HG03139 (cell line): ENCODE measurements around the gene COQ7.
A peak's percentile ranks its signal among the peaks of the same experiment; 100 is the strongest.

Experiments used
- ATAC-seq: cut with Tn5 transposase; IDR thresholded peaks from one replicate; pipeline ENCODE4 v1.9.1; 2021; ENCODE audit not compliant: unreplicated experiment

Gene COQ7

DNA sequence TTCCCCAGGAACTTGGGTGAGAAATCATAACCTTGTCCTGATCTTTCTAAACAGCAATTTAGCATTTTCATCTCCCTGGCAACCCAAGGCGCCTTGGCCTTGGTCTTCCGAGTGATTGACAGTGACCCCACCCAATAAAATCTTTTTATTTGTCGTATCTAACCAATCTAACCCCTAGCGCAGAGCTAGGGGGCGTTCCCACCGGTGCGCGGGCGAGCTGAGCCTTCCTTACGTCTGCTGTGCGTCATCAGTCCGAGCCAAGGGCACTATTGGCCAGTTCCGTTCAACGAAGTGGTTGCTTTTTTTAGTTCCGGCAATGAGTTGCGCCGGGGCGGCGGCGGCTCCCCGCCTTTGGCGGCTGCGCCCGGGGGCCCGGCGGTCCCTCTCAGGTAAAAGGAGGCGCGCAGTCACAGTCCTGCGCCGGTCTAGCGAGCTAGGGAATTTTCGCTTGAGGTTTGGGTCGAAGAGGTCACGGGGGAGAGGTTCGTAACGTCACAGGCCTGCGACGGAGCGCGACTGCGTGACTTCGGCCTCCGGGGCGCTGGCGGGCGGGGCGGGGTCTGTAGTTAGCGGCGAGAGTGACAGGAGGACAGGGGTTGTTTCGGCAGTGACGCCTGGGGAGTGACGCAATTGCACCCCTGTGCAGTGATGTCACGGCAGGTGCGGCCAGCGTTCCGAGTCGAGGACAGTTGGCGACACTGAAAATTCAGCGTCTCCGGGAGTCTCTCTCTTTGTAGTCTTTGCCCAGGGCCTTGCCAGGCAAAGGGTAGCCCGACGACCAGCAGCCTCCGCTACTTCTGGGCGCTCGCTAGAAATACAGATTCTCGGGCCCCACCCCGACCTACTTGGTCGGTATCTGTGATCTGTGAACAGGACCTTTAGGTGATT lies at the start of gene COQ7:
TSS of gene COQ7 (plus strand) at position 266 of the 888 bp plus-strand sequence. CDS start at position 317, 51 bp downstream.
- peak; percentile 93 for ATAC-seq

- ATAC-seq, result no peak
These were observed 46.7 kb upstream of the COQ7 start for GRCh38 chr16:19020689-19021088.

DNA sequence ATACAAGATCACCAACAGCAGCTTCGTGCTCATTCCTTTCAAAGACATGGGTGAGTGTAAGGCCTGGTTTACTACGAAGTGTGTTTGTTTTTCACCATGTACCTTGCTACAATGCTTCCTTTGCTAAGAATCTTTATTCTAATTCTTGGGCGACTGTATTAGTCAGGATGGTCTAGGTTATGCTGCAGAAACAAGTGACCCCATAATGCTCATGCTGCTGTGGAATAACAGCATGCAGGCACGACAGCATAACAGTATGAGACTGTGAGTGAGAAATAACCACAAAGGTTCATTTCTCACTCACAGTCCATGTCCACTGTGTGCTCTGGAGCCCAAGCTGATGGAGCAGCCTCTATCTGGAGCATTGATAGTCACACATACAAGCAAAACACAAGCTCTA lies 45.7 kb upstream of the COQ7 start:
- no peak for ATAC-seq

- ATAC-seq, result no peak
These were observed 40.0 kb upstream of the COQ7 start for GRCh38 chr16:19027416-19027815.

DNA sequence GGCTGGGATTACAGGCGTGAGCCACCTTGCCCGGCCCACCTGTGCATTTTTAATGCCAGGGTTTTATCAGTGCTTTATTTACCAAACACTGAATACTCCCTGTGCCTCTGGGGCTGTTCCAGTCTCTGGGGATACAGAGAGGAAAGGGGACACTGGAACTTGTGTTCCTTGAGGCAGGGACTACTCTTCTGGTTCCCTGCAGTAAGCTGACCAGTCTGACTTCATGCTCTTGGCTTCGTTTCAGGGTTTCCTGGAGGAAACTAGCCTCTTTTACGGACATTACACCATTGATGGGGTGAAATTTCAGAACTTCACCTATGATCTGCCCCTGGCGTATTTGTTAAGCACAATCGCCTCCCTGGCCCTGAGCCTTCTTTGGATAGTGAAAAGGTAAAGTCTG lies 37.4 kb upstream of the COQ7 start:
- no peak for ATAC-seq

GRCh38 chr16:19031738-19032137 lies 35.7 kb upstream of the COQ7 start:
- ATAC-seq, result no peak

- no peak for ATAC-seq
These were observed 33.7 kb upstream of the COQ7 start for GRCh38 chr16:19033761-19034160.

DNA sequence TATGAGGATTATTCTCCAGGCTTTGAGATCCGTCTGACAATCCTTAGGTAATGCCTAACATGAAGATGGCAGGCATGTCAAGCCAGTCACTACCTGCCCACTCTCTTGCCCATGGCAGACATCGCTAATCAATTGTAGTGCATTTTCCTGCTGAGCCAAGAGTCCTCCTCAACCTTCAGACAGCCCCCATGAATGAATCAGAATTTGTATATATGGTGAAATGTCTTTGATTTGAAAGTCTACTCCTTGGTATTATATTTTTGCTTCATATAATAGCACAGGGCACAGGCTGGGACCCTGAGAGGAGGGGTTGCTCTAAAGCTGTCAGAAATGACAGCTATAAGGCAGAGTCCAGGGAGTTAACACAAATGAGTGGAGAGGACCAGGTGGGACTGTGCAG lies 27.0 kb upstream of the COQ7 start:
- ATAC-seq, result no peak

- no peak for ATAC-seq
These were observed 22.6 kb upstream of the COQ7 start for GRCh38 chr16:19044769-19045168.

DNA sequence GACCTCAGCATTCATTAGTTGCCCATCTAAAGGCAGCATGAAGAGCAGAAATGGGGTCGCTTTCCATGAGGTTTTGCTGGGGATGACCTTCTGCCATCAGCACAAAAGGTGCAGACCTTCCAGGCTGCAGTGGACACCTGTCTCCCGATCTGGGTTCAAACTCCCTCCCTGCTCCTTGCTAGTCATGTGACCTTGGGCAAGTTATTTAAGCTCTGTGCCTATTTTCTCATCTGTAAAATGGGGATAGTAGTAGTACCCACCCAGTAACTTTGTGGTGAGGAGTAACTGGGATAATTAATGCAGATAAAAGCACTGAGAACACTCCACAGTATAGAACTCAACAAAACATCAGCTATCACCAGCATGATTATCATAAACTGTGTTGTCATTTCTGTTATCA lies 21.4 kb upstream of the COQ7 start:
- no peak for ATAC-seq

DNA sequence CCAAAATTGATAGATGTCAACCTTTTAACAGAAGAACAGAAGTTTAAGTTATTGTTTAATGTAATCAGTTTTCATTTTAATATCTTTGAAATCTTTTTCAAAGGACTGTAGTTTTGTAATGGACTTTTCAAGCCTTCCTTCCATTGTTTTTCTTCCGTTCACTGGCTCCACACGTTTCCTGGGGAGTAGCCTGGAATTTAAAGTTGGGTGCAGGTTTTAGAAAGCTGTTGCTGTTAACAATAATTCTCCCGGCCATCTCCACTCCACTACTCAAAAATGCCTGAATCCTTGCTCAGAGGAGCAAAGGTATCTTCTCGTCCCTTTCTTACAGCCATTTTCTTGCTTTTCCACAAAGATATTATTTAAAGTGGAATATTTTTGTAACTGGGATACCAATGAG lies 4.7 kb upstream of the COQ7 start:
- no peak for ATAC-seq

- ATAC-seq, result no peak
These were observed 446 bp upstream of the COQ7 start for GRCh38 chr16:19066988-19067348.

DNA sequence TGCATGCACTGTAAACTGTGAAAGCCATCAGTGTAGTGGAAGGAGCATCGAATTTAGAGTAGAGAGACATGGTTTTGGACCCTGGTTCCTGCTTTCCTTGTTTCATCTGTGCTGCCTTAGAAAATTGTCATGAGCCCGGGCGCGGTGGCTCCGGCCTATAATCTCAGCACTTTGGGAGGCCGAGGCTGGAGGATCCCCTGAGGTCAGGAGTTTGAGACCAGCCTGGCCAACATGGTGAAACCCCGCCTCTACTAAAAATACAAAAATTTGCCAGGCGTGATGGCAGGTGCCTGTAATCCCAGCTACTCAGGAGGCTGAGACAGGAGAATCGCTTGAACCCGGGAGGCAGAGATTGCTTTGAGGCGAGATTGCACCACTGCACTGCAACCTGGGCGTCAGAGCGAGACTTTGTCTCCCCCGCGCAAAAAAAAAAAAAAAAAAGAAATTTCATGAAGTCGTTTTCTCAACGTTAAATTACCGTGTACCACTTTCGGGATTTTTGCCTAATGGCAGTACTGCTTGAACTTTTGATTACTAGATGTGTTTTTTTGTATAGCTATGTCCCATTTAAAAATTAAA lies 912 bp downstream of the COQ7 start:
- ATAC-seq, result no peak

DNA sequence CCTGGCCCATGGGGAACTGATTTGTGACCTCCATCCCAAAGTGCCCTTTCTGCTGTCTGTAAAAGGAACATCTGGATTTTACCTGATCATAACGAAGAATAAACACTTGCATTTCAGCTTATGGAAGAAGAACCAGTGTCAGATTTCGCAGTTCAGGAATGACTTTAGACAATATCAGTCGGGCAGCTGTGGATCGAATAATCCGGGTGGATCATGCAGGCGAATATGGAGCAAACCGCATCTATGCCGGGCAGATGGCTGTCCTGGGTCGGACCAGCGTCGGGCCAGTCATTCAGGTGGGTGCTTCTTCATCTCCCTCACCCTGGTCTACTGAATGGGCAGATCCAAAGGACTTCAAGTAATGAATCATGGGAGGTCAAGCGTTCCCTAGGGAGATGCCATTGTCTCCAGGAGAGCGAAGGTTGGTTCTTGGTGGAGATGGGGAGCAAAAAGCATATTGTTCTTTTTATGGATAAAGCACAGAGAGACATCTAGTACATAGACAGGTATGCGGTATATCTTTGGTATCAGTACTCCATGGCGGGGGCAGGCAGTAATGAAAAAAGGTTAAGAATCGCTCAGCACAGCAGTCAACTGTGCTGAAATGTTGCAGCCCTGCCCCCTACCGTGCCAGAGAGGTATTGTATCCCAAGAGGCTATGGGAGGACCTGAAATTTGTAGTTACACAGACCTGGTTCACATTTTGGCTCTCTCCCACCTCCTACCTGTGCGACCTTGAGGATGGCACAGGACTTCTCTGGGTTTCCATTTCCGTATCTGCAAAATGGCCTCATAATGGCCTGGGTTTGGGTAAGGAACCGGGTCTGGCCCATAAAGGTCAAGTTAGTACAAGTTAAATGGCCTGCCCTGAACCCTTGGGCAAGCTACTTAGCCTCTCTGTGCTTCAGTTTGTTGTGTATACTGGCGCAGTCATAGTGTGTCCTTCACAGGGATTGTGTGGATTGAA lies 4.7 kb downstream of the COQ7 start:
- no peak for ATAC-seq

DNA sequence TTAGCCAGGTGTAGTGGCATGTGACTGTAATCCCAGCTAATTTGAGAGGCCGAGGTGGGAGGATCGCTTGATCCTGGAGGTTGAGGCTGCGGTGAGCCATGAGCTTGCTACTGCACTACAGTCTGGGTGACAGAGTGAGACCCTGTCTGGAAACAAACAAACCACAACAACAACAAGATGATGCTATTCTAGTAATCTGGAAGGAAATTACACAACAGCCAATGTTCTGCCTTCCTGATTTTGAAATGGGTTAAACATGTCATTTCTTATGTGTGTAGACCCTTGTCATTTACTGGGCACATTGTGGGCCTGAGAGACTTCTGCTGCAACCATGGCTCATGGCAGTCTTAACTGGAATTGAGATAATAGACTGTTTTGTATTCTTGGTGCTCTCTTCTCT lies 5.9 kb downstream of the COQ7 start:
- ATAC-seq, result no peak

- no peak for ATAC-seq
These were observed 6.4 kb downstream of the COQ7 start for GRCh38 chr16:19073863-19074262.

- no peak for ATAC-seq
These were observed 8.1 kb downstream of the COQ7 start for GRCh38 chr16:19075511-19075910.

DNA sequence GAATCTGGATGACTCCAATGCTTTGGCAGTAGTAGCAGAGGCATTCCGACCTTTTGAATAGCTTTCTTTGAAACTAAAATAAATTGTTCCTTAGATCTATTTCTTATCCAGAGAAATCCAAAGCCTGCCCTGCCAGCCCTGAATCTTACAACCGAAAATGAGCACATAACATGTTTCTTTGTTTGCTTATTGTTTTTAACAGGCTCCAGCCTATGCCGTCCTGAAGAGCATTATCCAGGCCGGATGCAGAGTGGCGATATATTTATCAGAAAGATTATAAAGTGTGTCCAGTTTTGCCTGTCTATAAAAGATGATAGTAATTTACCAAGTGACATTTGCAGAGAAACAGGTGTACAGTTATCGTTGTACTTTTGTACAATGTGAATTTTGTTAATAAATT lies 10.5 kb downstream of the COQ7 start:
- no peak for ATAC-seq

DNA sequence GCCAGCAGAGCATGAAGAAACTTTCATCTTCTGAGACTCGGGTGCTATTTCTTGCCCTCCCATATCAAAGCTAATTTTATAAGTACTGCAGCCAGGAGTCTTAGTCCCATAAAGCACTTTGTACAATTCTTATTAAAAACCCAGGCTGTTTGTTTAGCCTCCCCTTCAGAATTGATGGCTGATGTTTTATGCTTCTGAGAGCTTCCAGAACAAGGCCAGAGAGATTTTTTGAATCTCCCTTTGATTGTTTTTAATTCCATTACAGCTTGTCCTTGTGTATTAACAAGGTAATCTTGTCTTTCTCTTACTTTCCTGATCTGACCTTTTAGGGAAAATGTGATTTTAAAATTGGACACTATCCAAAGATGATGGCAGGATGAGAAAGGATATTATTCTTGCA lies 16.3 kb downstream of the COQ7 start:
- ATAC-seq, result no peak

- ATAC-seq, result no peak
These were observed 16.7 kb downstream of the COQ7 start for GRCh38 chr16:19084139-19084538.

- ATAC-seq, result no peak
These were observed 17.5 kb downstream of the COQ7 start for GRCh38 chr16:19084879-19085278.
